Eye (tissue), 1 donor: ENCODE data around the gene FNDC10.
"Not testable (repeated sequence)": the region's sequence is repeated elsewhere in the genome, so short reads cannot be mapped to it uniquely, and the experiment has no call there.

ENCODE experiments used
- DNase-seq: peaks from one replicate; pipeline ENCODE4 v3.0.0-alpha.2; 2015

FNDC10 gene

GRCh38 chr1:1598720-1599029 is 1.3 kb downstream of the FNDC10 start:
- DNase-seq, result no peak

GRCh38 chr1:1598051-1598719 is 1.8 kb downstream of the FNDC10 start:
- no peak for DNase-seq

GRCh38 chr1:1597275-1597930 is 2.5 kb downstream of the FNDC10 start:
- DNase-seq, result no peak

- DNase-seq, result no peak
Observed at GRCh38 chr1:1596493-1597274, 3.3 kb downstream of the FNDC10 start.

- DNase-seq, result not testable (repeated sequence)
Observed at GRCh38 chr1:1595341-1595740, 4.6 kb downstream of the FNDC10 start.

GRCh38 chr1:1594602-1595260 is 5.2 kb downstream of the FNDC10 start:
- DNase-seq, result no peak

- DNase-seq, result no peak
Observed at GRCh38 chr1:1593834-1594601, 5.9 kb downstream of the FNDC10 start.

- DNase-seq, result no peak
Observed at GRCh38 chr1:1591452-1591851, 8.5 kb downstream of the FNDC10 start.

- no peak for DNase-seq
Observed at GRCh38 chr1:1583347-1584010, 16.5 kb downstream of the FNDC10 start.

GRCh38 chr1:1582585-1583346 is 17.2 kb downstream of the FNDC10 start:
- no peak for DNase-seq

- no peak for DNase-seq
Observed at GRCh38 chr1:1578371-1578940, 21.5 kb downstream of the FNDC10 start.

GRCh38 chr1:1577367-1578011 is 22.4 kb downstream of the FNDC10 start:
- no peak for DNase-seq

- peak; percentile 97 for DNase-seq
Observed at GRCh38 chr1:1574721-1575537, 25.0 kb downstream of the FNDC10 start, which contains the start of gene SSU72. TSS of gene SSU72 (minus strand) at chr1:1574863. CDS start at chr1:1574557, 306 bp downstream.

- DNase-seq, result peak; percentile 82
Observed at GRCh38 chr1:1573843-1574720, 25.9 kb downstream of the FNDC10 start.

- no peak for DNase-seq
Observed at GRCh38 chr1:1569341-1569740, 30.6 kb downstream of the FNDC10 start.

- DNase-seq, result no peak
Observed at GRCh38 chr1:1567891-1568291, 32.0 kb downstream of the FNDC10 start.

GRCh38 chr1:1567152-1567875 is 32.6 kb downstream of the FNDC10 start:
- no peak for DNase-seq

GRCh38 chr1:1565340-1565739 is 34.6 kb downstream of the FNDC10 start:
- no peak for DNase-seq
